Activated CD8-positive, alpha-beta memory T cell treated with anti-CD3 and anti-CD28 coated beads for 1 hour (primary cell): ENCODE results near the gene NPTX1.
A peak's percentile ranks its signal among the peaks of the same experiment; 100 is the strongest.

Source experiments
- DNase-seq, 2 donors: peaks; one replicate each; pipeline ENCODE4 v3.0.0-alpha.2; 2020; ENCODE audit warnings: low read depth in 1 of 2; ENCODE audit errors: extremely low read depth in 1 of 2

NPTX1 gene

DNA sequence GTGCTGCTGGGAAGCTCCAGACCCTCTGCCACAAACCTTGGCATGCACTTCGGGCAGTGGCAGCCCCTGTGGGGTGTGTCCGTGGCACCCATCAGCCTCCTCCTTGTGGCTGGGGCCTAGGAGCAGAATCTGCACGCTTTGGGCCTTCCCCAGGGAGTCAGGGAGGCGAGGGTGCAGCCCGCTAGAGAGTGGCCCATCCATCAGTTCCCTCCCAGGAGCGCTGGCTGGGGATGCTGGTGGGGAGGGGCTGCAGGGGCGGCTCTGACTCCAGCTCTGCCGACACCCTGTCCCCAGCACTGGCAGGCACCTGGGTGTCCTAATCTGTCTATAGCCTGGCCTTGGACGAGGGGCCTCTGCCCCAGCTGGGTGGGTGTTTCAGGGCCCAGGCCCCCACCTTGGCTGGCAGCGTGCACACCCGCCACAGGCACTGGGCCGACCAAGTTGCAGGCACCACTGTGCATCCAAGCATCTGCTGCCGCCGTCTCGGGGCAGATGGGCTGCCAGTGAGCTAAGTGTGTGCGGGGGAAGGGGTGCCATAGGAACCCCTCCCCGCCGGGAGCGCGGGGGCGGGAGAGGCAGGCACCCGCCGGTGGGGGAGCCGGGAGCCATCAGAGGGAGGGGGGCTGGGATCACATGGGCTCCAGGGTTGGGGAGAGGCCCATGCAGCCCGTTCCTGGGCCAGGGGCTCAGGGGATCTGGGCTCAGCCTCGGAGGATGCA lies 31.2 kb downstream of the NPTX1 start:
- DNase-seq: no peak

DNA sequence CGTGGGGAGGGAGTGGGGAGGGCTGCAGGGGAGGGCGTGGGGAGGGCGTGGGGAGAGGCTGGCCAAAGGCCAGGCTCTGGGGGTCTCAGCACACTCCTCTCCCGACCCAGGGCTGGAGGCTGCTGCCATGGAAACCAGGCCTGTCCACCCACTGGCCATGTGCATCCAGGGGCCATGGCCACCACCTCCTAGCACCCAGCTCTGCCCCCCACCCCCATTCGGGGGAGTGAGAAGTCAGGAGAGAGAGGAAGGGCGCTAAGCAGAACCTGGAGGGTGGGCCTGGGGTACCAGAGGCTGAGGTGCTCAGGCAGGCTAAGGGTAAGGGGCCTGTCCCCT lies 31.8 kb downstream of the NPTX1 start:
- DNase-seq: no peak

DNA sequence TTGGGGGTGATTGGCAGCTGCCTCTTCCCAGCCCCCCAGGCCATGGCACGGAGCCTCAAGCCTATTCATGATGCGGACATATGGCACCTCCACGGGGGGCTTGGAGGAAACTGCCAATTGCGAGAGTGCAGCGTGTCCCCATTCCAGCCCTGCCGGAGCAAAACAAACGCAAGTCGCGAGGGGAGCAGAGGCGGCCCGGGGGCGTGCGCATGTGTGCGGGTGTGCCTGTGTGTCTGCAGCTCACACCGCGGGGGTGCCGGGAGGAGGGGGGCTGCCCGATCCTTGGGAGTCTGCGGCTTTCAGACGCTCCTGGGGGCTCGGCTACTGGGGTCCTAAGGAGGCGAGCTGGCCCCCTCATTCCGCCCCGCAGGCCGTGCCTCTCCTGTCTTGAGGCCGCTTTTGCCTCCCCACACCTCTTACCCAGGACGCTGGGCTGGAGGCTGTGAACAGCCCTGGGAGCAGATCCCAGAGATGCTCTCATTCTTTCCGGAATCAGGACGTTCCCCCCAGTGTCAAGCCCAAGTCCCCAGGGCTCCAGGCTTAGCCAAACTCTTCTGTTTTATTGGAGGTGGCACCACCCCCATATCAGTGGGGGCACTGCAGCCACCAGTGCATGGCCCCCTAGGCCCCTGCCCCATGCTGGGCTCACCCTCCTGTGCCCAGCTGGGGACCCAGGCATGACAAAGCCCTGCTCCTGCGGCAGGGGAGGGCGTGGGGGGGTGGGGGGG lies 32.3 kb downstream of the NPTX1 start:
- DNase-seq: no peak

DNA sequence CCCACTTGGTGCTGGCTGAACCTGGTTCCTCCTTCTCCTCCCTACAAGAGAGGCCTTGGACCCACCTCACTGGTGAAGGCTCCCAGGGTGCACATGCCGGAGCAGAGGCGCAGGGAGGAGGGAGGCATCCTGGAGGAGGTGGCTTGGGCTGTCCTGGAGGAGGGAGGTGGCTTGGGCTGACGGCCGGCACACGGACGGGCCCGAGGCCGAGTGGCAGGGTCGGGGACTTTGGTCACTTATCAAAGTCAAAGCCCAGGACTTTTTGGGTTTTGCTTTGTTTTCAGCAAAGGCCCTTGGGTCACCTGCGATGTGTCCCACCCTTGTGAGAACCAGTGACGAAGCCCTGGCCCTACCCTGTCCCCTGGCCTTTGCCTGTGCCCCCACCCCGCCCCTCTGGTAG lies 32.9 kb downstream of the NPTX1 start:
- DNase-seq: no peak

DNA sequence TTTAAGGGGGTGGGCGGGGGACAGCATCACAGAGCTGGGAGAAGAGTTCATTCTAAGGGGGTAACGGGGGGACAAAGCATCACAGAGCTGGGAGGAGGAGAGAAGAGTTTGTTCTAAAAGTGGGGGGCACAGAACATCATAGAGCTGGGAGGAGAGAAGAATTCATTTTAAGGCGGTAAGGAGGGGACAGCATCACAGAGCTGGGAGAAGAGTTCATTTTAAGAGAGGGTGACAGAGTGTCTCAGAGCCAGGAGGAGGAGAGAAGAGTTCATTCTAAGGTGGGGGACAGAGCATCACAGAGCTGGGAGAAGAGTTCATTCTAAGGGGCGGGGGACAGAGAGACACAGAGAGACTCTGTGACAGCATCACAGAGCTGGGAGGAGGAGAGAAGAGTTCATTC lies 33.6 kb downstream of the NPTX1 start:
- no peak for DNase-seq

DNA sequence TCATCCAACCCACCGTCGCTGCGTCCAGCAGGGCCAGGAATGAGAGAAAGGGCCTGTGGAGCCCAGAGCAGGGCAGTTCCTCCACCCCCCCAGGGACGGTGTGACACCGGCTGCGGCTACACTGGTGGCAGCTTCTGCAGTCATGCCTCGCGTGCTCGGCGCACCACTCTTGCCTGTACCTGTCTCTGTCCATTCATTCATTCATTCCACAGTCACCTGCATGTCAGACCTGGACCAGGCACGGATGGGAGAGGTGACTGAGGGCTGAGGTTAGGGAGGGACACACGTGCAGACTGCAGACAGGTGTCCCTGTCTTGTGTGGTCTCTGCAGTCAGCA lies 34.1 kb downstream of the NPTX1 start:
- DNase-seq: no peak

DNA sequence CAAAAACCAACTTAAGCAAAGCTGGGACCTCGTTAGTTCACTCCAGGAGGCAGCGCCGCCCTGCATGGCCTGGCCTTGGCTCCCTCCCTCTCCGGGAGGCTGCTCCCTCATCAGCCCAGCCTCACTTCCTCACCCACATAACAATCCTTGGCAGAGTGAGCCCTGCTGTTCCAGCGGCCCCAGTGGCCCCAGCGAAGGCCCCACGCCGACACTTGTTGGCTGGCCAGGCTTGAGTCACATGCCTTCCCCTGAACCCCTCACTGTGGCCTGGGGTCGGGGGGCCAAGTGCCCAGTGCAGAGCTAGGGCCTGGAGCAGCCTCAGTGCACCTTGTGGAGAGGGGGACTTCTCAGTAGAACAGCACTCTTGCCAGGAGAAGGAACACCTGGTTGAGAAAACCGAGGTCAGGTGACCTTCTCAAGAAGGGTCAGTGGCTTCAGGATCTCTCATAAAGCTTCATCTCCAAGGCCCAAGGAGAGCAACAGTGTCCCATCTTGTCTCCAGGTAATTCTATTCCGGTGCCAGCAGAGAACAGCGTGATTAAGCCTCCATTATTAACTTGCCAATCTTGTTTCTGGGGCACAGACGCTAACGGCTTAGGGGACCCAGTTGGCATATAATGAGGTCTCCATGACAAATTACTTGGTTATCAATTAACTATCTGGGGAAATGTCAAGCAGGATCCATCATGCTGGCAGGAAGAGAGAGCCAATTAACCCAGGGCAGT lies 34.6 kb downstream of the NPTX1 start:
- DNase-seq: no peak

DNA sequence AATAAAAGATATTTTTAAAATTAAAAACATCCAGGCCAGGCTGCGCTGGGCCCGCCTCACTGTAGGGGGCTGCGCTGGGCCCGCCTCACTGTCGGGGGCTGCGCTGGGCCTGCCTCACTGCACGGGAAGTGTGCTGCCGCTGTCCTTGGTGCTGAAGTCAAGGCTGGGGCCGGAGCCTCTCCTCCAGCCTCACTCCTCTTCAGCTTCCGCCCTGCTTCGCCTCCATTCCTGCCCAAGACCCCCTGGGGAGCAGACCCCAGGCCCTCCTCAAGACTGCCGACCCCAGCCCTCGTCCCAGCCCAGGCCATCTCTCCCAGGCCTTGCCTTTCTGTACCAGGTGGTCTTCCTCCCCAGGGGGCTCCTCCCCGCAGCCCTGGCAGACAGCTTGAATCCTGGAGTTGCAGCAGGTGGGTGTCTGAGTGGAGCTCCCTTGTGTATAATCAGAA lies 35.3 kb downstream of the NPTX1 start:
- DNase-seq: peak in 1 of 2 donors; percentile 32

DNA sequence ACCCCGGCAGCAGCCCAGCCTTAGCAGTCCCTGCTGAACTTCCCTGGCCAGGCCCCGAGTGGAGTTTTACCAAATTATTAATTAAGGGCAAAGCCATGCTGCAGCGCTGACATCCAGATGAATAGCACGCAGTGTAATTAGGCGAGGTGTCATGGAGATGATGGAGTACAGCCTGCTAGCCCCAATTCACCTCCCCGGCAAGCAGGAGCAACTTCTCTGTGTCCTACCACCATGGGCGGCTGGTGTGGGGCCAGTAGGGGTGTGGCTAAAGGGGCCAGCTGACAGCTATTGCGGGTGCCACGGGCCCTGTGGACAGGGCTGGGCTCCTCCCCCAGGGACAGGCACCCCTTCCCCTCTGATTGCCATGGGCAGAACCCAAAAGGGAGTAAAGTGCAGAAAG lies 36.9 kb downstream of the NPTX1 start:
- no peak for DNase-seq

DNA sequence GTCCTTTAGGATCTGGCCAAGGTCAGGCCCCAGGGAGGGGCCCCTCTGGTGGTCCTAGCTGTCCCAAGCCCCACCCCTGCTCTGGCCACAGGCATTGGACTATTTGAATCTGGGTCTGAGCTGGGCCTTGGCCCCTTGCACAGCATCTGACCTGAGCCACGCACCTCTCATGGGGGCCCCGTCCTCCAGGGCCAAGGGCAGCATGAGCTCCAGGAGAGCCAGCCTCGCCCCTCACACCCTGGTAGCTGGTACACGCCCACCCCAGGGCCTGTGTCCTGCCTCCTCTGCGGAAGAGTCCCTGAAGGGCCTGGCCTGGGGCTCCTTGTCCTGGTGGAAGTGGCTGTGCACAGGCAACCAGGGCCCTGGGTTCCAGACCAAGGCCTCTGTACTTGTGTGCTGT lies 37.6 kb downstream of the NPTX1 start:
- DNase-seq: no peak

DNA sequence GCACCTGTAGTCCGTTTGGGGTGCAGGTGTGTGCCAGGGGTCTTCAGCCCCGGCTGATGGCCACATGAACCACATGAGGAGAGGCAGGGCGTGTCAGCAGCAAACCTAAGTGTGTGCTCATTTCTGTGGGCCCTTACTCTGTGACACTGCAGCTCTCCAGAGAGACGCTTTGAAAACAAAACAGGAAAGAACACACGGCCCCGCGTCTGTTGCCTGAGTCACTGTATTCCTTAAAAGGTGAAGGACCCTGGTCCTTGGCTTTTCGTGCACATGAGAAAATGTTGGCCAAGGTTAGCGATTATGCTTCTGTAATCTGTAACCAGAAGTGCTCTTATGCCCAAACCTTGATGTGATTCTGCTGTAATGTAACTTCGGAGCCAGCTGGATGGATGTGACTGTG lies 38.9 kb downstream of the NPTX1 start:
- DNase-seq: no peak

DNA sequence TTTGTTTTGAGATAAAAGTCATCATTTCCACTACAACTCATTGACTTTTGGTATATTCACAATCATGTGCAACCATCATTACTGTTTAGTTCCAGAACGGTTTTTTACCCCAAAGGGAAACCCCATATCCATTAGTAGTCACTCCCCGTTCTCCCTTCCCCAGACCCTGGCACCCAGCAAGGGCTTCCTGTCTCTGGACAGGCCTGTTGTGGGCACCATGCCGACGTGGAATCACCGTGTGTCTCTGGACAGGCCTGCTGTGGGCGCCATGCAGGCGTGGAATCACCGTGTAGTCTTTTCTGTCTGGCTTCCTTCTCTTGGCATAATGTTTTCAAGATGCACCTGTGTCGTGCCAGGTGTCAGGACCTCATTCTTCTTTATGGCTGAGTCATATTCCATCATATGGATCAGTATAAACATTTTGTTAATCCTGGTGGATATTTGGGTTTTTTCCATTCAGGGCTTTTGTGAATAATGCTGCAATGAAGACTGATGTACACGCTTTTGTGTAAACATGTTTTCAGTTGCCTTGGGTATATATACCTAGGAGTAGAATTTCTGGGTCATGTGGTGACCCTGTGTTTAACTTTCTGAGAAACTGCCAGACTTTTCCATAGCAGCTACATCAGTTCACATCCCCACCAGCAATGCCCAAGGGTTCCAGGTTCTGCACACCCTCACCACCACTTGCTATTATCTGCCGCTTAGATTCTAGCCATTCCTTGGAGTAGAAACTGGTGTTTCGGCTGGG lies 42.3 kb downstream of the NPTX1 start:
- DNase-seq: no peak

DNA sequence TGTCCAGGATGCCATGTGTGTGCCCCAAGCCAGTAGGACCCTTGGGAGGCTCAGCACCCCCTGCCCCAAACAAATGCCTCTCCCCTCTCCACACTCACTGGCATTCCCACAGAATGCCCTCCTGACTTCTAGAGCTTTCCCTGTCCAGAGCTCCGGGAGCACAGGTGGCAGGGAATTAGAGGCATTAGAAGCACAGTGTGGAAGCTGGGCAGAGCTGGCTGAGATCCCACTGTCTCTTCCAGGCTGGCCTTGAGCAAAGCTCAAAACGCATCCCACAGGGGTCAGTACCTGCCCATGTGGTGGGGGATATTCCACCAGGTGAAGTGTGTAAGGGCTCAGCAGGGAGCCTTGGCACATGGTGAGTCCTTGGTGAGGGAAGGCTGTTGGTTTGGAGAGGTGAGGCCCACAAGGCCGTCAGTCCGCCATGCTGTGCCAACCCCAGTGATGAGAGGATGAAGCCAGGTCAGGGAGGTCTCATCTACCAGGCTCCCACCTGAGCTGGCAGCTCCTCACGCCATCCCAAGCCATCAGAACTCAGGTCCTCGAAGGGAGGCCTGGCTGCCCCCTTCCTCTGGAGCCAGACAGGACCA lies 43.4 kb downstream of the NPTX1 start:
- DNase-seq: no peak

DNA sequence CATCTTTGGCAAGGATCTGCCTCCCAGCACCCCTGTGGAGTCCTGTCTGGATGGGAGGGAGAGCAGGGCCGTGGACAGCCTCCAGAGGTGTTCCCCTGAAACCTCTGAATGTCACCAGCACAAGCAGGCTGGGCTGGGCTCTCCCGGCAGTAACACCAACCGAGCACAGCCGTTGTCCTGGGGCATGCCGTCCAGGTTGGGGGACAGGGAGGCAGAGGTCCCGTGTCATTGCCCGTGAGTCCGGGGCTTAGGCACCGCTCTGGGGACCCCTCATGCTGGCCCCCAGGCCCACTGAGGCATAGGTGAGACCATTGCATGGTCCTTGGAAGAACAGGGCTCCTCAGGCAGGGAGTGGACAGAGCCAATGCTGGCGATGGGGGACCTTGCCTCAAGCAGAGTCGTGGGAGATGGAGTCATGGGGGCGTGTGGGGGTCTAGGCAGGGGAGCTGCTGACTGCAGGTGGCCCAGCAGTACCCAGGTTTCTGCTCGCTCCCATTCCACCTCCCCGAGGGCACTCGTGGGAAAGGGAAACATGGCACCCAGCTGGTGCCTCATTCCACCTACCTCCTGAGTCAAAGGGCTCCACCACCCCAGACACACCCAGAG lies 44.0 kb downstream of the NPTX1 start:
- DNase-seq: no peak

DNA sequence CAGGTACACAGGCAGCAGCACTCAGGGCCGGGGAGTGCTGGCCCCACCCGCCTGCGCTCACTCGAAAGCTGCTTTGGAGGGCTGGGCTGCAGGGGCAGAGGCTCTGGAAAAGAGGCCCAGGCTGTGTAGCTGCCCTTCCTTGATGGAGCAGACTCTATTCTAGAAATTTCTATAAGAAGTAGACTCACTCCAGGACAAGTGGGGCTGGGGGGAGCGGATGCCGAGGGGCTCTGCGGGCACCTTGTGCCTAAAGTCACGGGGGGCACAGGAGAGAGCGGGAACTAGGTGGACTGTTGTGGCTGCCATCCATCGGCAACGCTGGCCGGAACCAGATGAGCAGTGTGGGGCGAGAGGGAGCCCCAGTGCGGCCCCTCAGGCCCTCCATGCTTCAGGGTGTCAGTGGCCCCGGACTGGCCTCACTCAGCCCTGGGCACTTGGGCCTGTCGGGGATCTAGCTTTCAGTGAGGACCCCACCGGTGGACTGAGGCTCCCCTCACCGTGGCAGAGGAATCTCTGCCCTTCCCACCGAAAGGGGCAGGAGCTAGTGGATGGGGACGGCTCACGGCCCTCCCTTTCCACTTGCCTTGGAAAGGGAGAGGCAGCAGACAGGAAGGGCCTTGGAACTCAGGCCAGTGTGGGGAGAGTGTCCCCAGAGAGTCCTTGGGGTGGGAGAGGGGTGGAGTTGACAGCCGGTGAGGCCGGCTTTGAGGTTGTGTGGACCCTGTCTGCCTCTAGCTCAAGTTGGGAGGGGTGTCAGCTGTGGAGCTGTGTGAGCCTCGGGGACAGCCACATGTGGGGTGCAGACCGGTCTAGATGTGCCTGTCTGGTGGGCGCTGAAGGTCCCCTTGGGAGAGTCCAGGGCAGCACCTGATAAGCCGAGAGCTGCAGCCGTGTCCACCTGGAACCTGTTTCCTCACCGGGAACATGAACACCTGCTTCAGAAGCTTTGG lies 44.9 kb downstream of the NPTX1 start:
- no peak for DNase-seq

DNA sequence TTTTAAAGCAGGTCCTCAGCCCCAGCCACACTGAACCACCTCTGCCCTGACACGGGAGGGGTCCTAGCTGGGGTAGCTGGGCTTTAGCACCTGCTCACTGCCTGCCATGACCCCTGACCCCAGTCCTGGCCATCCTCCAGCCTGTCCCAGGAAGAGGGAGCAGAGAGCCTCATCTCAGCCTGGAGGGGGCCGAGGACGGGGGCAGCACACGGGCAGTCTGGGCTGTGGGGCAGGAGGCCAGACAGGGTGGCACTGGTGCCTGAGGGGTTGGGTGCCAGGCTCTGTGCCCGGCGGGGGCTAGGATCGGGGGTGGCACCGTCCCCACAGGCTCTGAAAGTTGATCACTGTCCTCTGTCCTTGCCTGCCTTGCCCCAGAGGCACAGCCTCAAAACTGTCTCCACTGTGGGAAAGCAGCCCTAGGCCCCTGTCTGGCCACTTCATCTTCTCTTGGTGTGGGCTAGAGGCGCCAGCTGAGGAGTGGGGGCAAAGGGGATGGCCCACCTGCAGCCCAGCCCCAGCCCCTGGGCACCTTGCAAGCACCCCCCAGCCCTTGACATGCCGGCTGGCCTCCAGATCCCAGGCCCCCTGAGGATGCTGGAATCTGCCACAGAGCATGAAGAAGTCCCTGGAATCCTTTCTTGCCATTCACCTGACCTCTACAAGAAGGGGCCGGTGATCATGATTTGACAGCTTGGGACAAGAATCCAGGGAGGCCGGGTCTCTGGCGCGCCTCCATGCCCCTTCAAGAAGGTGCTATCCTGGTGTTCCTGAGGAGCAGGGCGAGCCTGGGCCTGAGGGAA lies 45.8 kb downstream of the NPTX1 start:
- no peak for DNase-seq

DNA sequence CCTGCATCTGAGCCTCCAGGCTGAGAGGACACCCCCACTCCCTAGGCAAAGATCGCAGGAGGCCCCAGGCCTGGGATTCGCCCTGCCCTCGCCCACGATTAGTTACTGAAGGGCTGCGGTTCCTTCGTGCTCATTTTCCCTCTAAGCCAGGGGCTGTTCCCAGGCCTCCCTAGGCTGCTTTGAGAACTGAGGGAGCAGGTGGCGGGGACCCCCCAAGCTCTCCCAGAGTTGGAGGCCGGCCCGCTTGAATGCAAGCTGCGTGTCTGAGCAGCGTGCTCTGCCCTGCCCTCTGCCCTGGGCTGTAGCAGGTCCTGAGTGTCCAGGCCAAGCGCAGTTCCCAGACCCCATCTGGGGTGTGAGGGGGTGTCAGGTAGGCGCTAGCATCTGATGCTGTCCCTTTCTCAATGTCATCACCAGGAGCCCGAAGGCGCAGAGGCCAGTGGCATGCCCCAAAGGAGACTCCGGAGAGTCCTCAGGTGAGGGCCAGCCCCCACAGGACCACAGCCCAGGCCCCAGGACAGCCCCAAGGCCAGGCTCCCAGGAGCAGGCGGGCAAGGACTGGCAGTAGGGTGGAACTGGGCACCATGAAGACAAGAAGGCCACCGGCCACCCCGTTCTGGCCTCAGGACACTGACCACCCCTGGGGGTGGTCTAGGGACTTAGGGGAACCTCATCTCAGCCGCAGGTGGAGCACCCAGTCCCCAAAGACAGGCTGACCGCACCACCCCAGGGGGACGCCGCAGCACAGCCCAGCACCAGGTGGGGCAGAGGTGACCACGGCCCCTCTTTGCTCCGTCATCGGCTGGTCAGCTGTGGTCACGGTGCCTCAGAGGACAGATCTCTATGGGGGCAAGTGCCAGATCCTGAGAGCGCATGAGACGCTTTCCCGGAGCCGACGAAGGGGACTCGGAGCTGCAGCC lies 46.8 kb downstream of the NPTX1 start:
- DNase-seq: no peak

DNA sequence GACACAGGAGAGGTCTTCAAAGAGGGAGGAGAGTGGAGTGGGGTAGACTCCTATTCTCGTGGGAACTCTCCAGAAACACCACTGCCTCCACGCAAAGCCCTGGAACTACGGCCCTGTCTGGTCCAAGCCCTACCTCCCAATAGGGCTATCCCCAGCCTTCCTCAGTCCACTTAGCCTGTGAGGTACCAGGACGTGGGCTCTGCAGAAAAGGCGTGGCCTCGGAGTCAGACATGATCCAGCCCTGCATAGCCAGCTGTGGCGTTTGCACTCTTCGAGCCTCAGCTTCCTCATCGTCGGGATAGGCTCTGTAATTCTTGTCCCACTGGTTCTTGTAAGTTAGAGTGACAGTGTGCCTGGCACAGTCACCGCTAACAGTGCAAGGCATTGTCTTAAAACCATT lies 47.6 kb downstream of the NPTX1 start:
- DNase-seq: no peak
